Activated CD4-positive, alpha-beta T cell treated with anti-CD3 and anti-CD28 coated beads, Interleukin-2, amount 50 U/mL, for 24 hours (primary cell): ENCODE data around the gene TGIF1.
"Not testable (repeated sequence)": the region's sequence is repeated elsewhere in the genome, so short reads cannot be mapped to it uniquely, and the experiment has no call there.

Experiments
- DNase-seq, 2 donors: peaks; one replicate each; pipeline ENCODE4 v3.0.0-alpha.2; 2020; ENCODE audit warnings: low read depth in 1 of 2, low spot score in 1 of 2

Gene TGIF1

GRCh38 chr18:3450012-3450798, at the start of gene TGIF1:
TSS of gene TGIF1 (plus strand) at chr18:3450172. CDS start at chr18:3450490, 318 bp downstream.
- DNase-seq = peak; percentile 52 to 60

GRCh38 chr18:3400567-3401296, 49.2 kb upstream of the TGIF1 start:
- DNase-seq = no peak

GRCh38 chr18:3401669-3402620, 48.0 kb upstream of the TGIF1 start:
- no peak for DNase-seq

GRCh38 chr18:3402982-3403451, 47.0 kb upstream of the TGIF1 start:
- DNase-seq = no peak

DNA sequence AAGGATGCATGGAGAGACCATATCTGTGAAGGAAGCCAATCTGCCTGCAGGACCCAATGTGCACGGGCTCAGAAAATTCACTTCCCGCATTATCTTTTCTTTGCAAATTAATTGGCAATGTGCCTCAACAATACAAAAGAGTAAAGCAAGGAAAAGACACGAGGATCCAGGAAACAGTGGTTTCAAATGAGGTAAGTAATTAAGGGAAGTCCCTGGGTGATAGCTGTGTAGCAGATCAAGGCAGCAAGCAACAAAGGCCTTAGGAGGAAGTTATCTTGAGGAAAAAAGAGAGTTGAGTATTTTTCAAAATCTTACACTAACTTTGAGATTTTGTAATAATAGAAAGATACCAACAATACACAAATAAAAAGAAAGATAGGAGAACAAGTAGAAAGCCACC, 44.3 kb upstream of the TGIF1 start:
- DNase-seq = no peak

- no peak for DNase-seq
Observed at GRCh38 chr18:3408107-3408506, 41.9 kb upstream of the TGIF1 start.

- no peak for DNase-seq
Observed at GRCh38 chr18:3409811-3410210, 40.2 kb upstream of the TGIF1 start.

DNA sequence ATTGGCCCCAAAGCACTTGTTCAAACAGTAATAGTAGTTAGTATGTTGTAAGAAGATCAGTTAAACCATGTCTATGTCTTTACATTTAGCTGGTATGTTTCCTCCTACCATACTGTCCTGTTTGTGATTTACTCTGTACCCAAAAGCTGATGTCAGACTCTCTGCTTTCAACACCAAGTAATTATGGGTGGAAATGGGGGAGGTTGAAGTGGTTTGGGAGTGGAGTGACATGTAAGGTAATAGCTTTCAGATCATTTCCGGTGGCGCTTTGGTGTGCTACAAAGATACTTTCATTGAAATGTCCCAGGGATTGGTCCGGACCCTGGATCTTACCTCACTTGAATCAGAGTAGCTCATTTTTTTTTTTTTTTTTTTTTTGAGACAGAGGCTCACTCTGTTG, 39.7 kb upstream of the TGIF1 start:
- DNase-seq = no peak

- not testable (repeated sequence) for DNase-seq
Observed at GRCh38 chr18:3410876-3411275, 39.1 kb upstream of the TGIF1 start.

DNA sequence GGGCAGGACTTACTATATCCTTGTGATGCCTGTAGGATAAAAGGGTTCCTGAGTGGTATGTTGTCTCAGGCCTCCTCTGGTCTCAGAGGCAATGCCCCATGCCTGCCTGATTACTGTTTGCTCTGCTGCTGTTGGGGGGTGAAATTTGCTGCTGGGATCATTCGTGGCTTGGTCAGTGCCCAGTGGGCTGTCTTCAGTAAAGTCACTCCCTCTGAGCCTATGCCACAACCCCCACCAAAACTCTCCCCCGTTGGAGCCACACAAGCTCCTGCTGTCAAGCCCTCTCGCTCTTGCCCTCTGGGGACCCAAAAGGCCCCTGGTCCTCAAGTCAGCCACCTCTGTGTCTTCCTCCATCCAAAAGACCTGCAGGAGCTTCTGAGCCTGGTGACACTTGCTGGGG, 38.6 kb upstream of the TGIF1 start:
- DNase-seq = no peak

DNA sequence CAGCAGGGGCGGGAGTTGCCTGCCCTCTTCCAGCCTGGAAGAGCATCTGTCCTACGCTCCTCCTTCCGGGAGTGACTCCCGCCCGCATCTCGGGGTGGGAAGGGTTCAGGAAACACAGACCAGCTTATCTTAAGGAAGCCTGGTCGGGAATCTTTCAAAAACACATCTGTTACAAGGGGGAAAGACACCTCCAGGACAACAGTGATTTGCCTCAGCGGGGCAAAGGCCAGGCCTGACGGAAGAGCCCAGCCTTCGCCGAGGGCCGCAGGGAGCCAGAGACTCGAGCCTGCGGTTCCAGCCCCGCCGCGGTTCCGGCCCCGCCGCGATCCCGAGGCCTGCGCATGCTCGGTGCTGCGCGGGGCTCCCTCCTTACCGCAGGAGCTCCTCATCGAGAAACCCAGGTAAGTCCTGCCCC, 38.1 kb upstream of the TGIF1 start:
- no peak for DNase-seq

DNA sequence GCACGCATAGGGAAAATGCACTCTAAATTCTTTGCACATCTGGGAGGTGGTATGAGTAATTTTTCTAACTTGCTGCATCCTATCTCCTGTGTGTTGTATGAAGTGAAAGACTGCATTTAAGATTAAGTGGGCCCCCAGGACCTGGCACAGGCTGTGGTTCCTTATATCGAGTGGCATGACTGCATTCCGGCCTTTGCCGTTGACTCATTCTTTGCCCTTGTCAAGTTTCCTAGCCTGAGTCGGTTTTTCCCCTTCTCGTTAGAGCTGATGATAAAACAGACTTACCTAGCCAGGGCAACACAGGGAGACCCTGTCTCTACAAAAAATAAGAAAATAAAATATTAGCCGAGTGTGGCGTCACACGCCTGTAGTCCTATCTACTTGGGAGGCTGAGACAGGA, 37.4 kb upstream of the TGIF1 start:
- peak in 1 of 2 donors; percentile 34 for DNase-seq

DNA sequence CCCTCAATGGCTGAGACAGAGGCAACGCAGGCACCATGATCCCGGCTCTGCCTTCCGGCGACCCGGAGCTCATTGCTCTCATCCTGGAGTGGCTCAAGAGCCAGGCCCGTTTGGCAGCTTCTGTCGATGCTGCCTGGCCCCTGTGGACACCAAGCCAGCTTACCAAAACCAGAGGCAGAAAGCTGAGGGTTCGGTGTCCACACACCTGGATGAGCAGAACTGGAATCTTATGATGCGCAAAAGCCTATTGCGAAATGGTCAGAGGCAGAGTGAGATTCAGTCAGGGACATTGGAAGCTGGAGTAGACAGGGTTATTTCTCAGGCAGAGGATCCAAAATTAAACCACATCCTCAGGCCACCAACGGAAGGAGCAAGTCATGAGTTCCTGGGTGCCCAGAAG, 34.9 kb upstream of the TGIF1 start:
- DNase-seq = no peak

DNA sequence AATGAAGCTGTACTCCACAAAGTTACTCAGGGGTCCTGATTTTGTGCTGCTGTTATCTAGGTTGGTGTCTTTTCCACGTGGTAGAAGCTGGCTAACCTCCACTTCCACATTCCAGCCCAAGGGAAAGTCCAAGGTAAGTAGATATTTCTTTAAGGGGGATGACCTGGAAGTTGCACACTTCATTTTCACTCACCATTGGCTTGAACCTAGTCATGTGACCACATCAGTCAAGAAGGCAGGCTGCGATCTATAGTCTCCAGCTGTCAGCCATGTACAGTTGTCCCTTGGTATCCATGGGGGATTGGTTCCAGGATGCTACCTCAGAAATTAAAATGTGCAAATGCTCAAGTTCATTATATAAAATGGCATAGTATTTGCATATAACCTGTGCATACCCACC, 31.9 kb upstream of the TGIF1 start:
- no peak for DNase-seq

DNA sequence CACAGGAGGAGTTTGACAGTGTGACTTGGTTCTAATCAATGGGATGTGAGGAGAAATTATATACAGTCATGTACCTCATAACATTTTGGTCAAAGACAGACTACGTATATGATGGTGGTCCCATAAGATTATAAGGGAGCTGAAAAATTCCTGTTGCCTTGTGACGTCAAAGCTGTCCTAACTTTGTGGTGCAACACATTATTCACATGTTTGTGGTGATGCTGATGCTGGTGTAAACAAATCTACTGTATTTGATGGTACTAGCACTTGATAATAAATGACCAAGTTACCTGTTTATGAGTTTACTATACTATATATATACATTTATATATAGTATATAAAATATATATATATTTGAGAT, 29.1 kb upstream of the TGIF1 start:
- no peak for DNase-seq

DNA sequence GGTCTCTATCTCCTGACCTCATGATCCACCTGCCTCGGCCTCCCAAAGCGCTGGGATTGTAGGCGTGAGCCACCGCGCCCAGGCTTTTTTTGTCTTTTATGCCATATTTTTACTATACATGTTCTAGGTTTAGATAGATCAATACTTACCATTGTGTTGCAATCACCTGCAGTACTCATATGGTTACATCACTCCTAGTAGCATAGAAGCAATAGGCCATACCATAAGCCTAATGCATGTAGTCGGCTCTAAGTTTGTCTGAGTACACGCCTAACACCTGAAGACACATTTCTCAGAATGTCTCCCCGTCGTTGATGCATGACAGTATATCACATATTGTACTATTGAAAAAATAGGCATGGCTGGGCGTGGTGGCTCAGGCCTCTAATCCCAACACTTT, 27.1 kb upstream of the TGIF1 start:
- DNase-seq = no peak

DNA sequence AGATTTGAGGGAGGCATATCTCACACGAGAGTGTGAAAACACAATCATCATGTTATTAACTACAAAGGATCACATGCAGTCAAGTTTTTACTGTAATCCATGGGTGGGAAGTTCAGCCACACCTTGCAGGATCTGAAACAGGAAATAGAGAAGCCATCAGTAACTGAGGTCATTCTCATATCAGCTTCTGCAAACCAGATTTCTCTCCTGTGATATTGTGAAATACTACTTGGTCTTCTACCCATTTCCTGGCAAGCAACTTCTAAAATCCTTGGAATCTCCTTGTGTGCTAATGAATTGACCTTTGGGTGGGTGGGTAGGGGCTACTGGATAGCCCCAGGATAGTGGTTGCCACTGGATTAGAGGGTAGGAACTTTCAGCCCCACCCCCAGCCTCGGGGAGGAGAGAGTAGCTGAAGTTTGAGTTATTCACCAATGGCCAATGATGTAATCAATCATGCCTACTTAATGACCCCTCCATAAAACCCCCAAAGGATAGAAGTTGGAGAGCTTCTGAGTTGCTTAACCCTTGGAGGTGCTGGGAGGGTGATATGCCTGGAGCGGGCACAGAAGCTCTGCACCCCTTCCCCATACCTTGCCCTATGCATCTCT, 25.6 kb upstream of the TGIF1 start:
- no peak for DNase-seq

DNA sequence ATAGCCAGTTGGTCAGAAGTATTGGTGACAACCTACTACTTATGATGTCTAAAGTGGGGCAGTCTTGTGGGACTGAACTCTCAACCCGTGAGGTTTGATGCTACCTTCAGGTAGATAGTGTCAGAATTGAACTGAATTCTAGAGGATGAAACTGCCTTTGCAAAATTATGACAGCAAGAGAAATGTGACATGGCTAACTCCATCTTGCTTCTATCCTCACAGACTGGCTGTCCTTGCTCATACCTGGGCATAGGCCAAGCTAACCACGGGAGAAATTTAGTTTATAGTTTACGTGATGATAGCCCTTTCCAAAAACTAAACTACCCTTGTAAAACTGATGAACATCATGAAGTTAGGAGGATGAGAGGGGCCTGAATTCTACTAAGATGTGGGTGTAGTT, 24.9 kb upstream of the TGIF1 start:
- DNase-seq = no peak

GRCh38 chr18:3425446-3425845, 24.5 kb upstream of the TGIF1 start:
- no peak for DNase-seq

GRCh38 chr18:3426074-3426473, 23.9 kb upstream of the TGIF1 start:
- no peak for DNase-seq

- no peak for DNase-seq
Observed at GRCh38 chr18:3427944-3428343, 22.0 kb upstream of the TGIF1 start.
